Measurements from ENCODE around the gene KIF6. TPM values are rescaled to one million over a fixed set of nuclear protein-coding genes. Genes with fewer than 3 reads are reported as not detected.

The KIF6 gene
- total RNA-seq, 1 donor from 2014 or later, result 0.13 TPM

DNA sequence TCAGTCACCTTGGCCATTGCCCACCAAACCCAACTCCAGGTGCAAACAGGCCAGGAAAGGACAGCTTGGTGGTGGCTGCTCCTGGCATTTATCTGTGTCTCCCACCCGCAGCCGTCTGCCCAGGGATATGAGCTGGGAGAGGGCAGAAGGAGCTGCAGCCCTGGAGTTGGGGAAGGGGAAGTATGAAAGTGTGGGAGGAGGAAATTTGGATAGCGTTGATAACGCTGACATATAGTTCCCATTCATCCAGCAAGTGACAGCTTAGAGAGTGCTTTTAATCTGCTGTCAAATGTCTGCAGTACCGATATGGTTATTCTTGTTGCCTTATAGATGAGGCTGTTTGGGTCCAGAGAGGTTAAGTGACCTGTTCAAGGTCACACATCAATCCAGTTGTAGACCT is 403.4 kb downstream of the KIF6 start:
- no peak for DNase-seq (ENCODE audit: low read depth in 2 of 2)

DNA sequence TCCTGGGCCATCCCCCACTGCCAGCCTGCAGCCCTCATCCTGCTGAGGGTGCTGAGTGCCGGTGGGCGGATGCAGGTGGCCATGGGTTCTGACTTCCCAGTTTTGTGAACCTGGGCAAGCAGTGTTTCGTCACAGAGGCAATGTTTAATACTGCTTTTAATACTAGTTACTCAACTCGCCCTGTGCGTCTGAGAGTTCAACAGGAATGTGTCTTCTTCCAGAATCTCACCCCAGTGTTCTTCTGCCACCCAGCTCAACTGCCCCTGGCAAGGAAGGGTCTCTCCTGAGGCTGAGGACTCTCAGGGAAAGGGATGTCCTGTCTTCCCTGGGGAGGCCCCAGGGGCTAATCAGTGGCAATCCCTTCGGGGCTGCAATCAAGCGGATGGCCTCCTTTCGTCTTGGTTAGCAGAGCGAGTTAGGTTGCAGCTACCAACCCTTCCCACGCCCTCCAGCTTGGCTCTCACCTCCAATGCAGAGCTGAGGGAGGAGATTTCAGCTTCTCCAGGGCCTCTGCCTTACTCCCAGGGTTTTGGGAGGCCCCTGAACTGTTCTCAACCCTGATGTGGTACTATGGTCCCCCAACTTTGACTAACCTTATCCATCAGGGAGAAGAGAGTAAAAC is 404.7 kb downstream of the KIF6 start:
- DNase-seq (ENCODE audit: low read depth in 2 of 2), result no peak

DNA sequence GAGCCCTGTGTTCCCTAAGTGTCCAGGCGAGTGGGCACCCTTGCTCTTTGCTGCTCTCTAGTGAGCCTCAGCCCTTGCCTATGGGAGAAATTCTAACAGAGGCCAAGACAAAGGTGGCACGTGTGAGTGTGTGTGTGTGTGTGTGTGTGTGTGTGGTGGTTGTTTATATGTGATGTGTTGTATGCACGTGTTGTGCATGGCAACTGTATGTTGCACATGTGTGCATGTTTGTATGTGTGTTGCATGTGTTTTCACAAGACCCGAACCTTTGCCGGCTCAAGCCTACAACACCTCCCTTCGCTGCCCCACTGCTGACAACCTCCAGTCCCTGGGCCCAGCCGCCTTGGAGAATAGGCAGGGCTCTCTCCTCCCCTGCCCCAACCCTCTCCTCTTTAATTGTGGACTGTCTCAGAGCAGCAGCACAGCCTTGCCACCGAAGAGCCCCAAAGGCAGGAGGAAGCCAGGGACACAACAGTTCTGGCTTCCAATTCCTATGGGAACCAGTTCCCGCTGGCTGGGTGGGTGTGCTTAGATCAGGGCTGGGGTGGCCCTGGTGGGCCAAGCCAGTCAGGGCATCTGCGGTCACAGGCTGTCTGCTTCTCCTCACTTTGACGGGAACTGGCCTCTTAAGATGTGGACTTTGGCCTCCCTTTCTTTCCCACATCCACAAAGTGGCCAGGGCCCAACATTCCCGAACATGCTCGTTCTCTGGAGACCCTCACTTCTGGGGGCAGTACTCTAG is 405.4 kb downstream of the KIF6 start:
- DNase-seq (ENCODE audit: low read depth in 2 of 2), result no peak

DNA sequence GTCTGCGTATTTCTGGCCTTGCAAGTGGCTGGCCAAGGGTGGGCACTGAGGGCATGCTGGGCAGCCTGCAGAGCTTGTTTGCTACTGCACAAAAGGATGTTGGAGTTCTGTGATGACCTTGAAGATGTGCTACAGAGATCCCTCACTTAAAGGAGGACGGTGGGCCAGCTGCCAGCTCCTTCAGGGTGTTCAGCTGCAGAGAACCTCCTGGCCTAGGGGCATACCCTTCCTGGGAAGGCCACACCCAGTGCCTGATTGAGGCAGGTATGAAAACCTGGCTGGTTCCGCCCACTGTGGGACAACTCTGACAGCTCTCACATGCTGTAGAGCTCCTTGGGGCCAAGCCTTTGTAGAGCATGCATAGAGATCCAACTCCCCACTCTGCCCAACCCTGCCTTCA is 408.0 kb downstream of the KIF6 start:
- DNase-seq (ENCODE audit: low read depth in 2 of 2), result no peak

DNA sequence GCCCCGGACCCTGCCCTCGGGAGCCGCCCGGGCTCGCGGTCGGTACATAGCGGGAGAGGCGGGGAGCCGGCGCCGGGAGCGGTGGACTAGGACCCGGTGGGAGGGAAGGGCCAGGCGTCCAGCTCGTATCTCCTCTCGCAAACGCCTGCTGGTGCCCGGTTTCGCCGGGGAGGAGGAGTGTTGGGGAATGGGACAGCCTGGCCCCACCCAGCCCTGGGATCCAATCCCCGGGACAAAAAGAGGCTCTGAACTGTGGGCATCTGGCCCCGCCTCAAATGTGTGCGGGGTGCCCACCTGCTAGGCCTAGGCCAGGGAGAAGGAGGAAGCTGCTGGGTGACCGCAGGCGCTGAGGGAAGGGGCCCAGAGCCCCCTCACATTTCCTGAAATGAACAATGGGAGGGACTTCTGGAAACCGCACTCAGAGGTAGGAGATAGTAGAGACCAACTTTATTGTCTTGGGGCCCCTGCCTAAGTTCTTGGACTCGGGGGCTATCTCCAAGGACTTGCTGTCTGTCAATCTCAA is 410.9 kb downstream of the KIF6 start, which contains the start of gene KCNK17:
KCNK17 (minus strand) TSS at position 147 of the 523 bp plus-strand sequence; CDS start at position 48, 99 bp downstream.
- no peak for DNase-seq (ENCODE audit: low read depth in 2 of 2)

DNA sequence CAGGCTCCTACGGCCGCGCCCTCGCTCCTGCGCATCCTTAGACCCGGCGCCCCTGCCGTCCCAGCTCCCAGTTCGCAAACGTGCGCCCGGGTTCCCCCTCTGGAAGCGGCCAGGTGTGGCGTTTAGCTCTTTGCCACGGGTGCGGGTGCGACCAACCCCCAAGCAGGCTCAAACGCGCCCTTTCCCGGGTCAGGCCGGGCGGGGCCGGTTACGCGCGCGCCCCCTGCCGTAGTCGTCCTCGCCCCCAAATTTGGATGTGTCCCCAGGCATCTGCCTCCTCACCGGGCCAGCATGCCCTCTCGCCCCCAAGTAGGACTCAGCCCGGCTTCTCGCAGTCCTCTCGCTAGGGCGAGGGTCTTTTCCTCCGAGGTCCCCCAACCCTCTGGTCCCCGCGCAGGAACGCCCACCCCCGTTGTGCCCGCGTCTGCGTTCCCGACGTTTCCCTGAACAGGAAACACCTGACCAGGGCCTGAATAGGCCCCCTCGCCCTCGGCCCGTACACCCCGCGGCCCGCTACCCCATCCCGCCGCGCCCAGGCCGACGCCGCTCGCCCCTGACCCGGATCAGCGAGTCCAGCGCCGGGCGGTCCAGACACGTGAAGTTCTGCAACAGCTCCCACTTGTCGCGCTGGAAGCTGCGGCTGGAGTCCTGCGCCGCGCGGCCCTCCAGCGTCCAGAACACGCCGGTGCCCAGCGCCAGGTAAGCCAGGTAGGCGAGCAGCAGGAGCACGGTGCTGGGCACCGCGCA is 411.5 kb downstream of the KIF6 start:
- DNase-seq (ENCODE audit: low read depth in 2 of 2), result no peak

DNA sequence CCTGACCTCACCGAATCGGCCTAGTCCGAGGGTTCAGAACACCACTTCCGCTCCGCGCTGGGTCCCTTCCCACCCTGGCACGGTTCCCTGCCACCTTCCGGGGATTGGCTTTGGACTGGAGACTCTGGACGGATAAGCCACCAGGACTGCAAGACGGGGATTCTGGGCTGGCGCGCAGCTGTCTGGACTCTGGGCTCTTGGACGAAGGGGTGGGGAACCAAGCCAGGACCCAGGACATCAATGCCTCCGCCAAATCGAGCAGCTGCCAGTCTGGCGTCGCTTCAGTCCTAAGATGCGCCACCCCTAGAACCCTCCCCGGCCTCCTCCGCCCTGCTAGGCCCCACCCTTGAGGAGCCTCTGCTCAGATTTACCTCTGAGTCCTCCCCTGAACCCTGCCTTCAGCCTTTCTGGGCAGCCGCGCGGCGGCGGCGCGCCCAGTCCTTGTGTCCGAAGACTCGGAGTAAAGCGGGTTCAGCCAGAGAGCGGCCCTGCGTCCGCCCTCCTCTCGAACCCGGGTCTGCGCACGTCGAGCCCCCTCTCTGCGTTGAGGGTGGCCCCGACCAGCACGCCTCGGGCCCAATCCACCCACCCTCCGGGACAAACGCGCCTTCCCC is 412.2 kb downstream of the KIF6 start:
- no peak for DNase-seq (ENCODE audit: low read depth in 2 of 2)

DNA sequence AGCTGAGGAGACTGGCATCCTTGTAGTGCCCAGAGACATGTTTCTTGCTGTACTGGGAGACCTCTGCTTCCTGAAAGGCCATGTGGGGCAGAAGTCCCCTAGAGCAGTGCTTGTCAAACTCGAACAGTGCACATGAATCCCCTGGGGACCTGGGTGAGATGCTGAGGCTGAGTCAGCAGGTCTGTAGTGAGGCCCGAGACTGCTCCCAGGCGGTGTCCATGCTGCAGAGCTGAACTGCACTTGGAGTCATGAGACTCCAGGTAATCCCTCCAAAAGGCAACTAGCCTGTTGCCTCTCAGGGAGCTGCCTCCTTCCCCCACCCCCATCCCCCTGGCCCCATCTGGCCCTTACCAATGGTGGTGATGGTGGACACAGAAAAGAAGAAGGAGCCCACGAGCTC is 414.7 kb downstream of the KIF6 start:
- no peak for DNase-seq (ENCODE audit: low read depth in 2 of 2)

DNA sequence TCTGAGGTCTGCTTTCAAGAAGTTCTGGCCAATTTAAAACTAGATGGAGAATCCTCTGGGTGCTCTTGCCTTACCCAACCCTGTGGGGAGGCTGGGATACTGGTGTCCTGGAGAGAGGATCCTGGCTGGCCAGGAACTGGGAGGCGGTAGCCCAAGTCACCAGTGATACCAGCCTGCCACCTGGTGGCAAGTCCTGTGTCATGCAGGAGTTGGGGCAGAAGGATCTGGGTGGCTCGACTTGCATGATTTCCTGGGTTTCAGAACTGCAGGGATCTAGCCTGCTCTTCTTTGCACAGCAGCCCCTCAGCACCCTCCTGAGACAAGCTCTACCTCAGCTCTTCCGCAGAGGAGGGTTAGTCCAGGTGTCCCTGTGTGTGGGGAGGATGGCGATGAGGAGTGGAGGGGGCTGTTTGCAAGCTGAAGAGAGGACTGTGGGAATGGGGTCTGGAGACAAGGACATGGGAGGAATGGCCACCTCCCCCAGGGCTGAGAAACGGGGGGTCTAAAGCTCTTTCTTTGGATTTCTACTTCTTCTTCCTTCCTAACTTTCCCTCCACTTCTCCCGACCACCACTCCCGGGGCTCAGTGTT is 415.2 kb downstream of the KIF6 start:
- DNase-seq (ENCODE audit: low read depth in 2 of 2), result peak; percentile 37 to 64

DNA sequence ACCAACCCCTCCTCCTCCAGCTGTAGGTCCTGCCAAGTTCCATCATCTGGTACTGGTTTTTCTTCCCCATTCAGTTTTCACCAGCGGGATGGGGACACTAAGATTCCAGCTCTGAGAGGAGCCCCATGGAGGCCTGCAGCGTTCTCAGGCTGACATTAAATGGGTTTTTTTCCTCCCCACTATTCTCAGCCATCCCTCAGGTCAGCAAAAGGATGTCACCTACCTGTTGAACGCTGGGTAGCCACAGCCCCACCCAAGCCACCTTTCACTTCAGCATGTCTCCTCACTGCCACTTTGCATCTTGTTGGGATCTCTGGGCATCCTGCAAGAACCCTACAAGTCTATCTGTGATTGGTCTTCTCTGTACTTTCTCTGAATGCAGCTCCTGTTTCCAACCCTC is 417.7 kb downstream of the KIF6 start:
- no peak for DNase-seq (ENCODE audit: low read depth in 2 of 2)

DNA sequence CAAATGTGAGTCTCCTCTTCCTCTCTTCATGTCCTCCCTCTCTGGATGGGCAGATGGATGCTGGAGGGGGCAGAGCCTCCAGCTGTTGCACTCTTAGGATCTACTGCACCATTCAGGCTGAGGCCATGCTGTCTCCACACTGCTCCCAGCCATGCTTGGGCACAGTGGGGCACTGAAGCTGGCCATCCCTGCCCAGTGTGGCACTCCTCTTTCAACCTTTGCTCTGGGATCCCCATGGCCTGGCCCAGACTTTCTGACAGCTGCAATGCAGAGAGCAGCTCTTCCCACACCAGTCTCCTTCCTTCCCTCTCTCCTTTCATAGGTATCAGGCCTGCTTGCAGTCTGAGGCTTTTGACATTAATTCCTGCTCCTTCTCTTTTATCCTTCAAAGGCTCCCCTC is 420.3 kb downstream of the KIF6 start:
- DNase-seq (ENCODE audit: low read depth in 2 of 2), result no peak

DNA sequence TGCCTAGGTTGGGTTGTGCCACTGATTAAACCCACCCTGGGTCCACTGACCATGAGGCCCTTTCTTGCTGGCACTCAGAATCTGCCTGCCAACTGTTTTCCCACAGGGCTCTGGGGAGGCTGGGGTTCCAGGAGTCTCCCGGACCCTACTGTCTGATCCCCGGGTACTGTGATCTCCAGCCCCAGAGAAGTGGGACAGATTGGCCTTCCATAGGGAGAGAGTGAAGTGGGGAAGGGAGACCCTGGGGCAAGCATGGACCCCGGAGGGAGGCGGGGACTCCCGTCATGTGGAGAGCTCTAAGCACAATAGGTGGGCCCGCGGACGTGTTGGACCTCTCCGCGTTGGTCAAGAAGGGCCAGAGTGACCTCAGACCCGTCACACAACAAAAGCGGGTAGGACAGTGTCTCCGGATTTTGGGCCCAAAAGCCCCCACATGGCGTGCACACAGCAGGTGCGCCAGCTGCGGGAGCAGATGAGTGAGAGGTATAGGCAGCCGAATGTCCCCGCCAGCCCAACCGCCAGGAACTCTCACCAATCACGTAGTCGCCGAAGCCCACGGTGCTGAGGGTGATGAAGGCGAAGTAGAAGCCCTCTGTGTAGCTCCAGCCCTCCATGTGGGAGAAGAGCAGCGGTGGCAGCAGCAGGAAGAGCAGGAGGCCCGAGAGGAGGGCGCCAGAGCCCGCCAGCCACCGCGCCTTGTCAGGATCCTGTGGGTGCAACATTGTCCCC is 421.6 kb downstream of the KIF6 start:
- DNase-seq (ENCODE audit: low read depth in 2 of 2), result no peak

DNA sequence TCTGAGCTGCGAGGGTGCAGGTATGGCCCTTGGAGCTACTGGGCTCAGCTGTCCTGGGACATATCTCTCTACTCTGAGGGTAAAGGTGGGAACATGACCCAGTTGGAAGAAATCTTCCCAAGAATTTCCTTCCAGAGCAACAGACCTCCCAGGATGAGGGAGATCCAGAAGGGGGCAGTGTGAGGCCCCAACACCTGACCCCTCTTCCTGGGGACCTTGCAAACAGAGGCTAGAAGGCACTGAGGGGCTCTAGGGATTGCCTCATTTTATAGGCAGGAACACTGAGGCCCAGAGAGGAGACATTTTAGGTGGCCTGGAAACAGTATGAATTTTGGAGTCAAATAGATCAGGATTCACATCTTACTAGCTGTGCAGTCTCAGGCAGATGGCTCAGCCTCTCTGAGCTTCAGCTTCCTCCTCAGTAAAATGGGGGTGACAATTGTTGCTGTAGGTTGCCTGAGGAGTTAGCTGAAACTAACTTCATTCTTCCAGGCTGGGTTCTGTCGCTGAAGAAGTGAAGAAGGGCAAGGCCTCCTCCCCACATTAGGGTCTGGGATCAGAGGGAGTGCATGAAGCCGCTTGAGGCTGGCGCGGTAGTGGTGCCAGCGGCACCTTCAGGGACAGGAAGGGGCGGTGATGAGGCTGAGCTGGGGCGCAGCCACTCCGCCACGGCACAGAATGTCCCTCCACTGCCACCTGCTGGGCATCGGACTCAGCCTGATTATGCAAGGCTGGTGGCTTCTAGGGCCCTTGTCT is 422.4 kb downstream of the KIF6 start:
- peak; percentile 32 to 70 for DNase-seq (ENCODE audit: low read depth in 2 of 2)

DNA sequence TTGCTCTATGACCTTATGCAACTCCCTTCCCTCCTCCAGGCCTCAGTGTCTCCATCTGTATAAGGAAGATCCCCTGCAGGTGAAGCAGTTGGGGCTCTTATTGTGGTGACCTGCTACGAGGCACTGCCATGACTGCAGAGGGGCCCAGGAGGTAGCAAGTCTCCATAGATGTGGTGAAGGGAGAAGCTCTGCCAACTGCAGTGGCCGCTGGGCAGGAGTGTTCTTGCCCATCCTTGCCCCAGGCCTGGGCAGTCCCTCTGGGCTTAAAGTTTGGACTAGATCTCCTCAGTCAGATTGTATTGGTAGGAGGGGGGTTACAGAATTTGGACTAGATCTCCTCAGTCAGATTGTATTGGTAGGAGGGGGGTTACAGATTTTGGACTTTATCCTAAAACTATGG is 423.2 kb downstream of the KIF6 start:
- no peak for DNase-seq (ENCODE audit: low read depth in 2 of 2)

DNA sequence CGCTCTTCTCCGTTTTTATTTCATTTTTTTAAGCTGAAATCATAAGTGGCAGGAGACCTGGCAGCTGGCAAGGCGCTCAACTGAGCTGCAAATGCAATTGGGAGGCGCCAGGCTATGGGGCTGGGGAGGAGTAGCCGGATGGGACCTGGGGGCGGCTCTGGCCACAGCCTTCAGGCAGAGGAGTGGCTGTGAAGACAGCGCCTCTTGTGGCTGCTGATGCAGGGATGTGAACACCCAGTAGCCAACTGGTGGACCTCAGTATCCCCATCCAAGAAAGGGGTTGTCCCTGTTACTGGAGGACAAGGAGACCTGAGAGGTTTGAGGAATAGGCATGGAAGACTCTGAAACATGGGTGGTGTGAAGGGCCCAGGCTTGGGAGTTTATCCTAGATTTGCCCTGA is 423.6 kb downstream of the KIF6 start:
- no peak for DNase-seq (ENCODE audit: low read depth in 2 of 2)

DNA sequence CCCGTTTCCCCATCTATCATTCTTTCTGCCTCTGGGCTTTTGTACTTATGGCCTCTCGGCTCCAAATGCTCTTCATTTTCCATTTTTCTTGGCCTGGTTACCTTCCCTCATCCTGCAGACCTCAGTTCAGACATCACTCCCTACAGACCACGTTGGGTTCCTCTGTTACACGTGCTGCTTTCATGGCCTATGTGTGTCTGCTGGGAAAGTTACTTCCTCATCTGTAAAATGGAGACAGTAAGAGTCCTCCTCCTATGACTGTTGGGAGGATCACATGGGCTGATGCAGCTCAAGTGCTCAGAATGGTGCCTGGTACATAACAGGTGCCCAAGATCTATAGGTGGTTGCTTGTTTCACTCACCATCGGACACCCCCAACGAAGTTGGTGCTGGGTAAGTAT is 424.5 kb downstream of the KIF6 start:
- no peak for DNase-seq (ENCODE audit: low read depth in 2 of 2)

DNA sequence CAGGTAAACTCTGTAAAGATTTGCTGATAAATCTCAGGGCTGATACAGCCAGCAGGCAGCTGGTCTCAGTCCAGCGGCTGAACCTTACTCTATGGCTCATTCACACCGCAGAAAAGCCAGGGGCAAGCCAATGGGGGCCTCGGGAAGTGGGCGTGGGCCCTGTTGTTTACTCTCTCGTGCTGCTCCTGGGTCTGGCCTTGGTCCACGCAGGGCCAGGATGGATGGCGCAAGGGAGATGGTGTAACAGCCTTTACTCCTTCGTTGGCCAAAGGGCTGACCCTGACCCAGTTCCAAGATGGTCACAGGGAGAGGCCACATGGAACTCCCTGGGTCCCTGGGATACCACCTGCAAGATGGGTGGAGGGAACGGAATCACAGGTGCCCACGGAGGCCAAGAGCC is 427.1 kb downstream of the KIF6 start:
- no peak for DNase-seq (ENCODE audit: low read depth in 2 of 2)

DNA sequence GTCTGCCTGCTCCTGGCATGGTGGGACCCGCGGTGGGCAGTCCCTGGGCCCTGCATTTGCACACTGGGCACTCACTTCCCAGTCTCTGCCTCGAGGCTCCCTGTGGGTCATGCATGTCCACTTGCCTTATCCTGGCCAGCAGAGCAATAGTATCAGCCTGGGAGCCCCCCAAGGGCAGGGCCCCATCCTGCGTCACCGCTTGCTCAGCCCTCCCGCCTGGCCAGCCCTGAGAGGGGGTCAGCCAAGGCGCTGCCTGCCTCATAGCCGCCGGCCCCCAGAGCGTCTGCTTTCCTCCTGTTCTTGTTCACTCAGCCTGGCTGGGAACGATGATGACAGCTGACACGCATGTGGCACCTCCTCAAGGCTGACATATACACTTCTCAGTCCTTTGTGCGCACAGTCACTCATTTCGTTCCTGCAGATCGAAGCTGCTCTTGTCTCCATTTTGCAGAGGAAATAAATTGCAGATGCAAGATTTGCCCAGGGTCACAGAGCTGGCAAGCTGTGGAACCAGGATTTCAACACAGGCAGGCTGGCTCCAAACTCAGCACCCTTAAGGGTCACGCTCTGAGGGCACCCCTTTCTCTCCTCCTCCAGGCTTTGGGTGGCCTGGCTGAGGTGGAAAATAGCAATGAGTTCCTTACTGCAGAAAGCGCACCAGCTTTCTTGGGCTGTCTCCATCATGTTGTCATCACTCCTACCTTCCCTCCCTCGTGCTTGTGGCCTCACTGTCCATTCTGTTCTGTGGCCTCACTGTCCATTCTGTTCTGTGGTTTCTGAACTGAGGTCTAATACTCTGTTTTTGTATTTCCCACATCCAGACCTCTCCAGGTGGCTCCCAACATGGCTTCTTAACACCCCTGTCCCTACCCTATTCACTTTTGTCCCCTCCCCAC is 428.2 kb downstream of the KIF6 start:
- DNase-seq (ENCODE audit: low read depth in 2 of 2), result no peak

DNA sequence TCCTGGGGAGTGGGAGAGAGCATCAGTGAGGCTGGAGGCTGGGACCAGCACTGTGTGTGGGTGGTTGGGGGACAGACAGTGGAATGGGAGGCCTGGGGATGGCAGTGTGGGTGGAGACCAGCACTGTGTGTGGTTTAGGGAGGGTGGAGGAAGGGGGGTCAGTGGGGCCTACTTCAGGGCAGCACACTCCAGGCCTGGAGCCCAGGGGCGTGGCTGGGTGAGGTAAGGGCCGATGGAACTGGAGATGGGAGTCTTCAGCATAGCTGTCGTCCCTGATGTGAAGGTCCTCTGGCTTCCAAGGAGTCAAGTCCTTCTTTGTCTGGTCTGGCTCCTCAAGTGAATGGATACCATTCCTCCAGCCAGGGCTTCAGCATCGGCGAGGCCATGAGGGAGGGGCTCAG is 429.6 kb downstream of the KIF6 start:
- DNase-seq (ENCODE audit: low read depth in 2 of 2), result no peak
